Inflammatory macrophage treated with lipopolysaccharide for 1 hour (primary cell): ENCODE results near the gene PRSS48.
"Not testable (repeated sequence)": the region's sequence is repeated elsewhere in the genome, so short reads cannot be mapped to it uniquely, and the experiment has no call there.

Source experiments
- DNase-seq, 2 donors: peaks; one replicate each; pipeline ENCODE4 v3.0.0-alpha.2; 2020 to 2022

Gene PRSS48

GRCh38 chr4:151319490-151319889 lies 42.5 kb downstream of the PRSS48 start:
- DNase-seq, result no peak

- DNase-seq, result no peak
Observed at GRCh38 chr4:151321586-151321985, 44.6 kb downstream of the PRSS48 start.

- not testable (repeated sequence) for DNase-seq
Observed at GRCh38 chr4:151322161-151322560, 45.2 kb downstream of the PRSS48 start.

- DNase-seq, result no peak
Observed at GRCh38 chr4:151322570-151322969, 45.6 kb downstream of the PRSS48 start.

GRCh38 chr4:151323667-151324066 lies 46.7 kb downstream of the PRSS48 start:
- DNase-seq, result no peak

GRCh38 chr4:151324124-151324751 lies 47.3 kb downstream of the PRSS48 start:
- DNase-seq, result no peak

- DNase-seq, result no peak
Observed at GRCh38 chr4:151324752-151325110, 47.8 kb downstream of the PRSS48 start.

GRCh38 chr4:151325111-151325948 lies 48.4 kb downstream of the PRSS48 start, which contains the start of gene SH3D19:
Gene SH3D19, minus strand, starts transcription at chr4:151325605. Its CDS starts 253 bp downstream, at chr4:151325352.
- peak; percentile 1 to 24 for DNase-seq

GRCh38 chr4:151325949-151326246 lies 48.9 kb downstream of the PRSS48 start:
- DNase-seq, result no peak

GRCh38 chr4:151329217-151330007 lies 52.5 kb downstream of the PRSS48 start:
- no peak for DNase-seq

- no peak for DNase-seq
Observed at GRCh38 chr4:151331276-151332042, 54.5 kb downstream of the PRSS48 start.

- no peak for DNase-seq
Observed at GRCh38 chr4:151339467-151339866, 62.5 kb downstream of the PRSS48 start.

GRCh38 chr4:151340751-151341385 lies 63.9 kb downstream of the PRSS48 start:
- no peak for DNase-seq
